ENCODE results near the gene C14orf180. TPM values are rescaled to one million over a fixed set of nuclear protein-coding genes. Genes with fewer than 3 reads are reported as not detected.

C14orf180 gene
- total and polyA plus RNA-seq, 10 of the 15 experiments (the other 5 are each of a cell fraction or from before 2014, with no cell fraction given), result not detected

DNA sequence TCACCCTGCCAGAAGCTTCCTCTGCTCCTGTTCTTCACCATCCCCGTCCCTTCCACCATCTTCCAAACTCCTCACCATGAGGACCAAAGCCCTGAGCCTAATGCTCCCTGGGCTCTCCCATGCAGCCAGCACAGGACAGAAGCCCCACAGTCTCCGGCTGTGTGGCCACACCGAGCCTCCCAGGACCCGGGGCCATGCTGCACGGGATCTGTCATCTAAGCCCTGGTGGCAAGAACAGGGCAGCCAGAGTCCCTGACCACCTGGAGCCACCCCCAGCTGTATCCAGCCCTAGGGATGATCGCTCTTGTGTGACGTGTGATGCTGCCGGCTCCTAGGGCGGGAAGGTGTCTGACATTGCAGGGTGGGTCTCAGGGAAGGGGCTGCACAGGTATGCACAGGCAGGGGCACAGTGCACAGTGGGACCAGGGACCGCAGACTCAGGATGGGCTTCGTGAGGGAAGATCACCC lies 16.9 kb downstream of the C14orf180 start (continued):
- TF ChIP-seq, protein P1, sequence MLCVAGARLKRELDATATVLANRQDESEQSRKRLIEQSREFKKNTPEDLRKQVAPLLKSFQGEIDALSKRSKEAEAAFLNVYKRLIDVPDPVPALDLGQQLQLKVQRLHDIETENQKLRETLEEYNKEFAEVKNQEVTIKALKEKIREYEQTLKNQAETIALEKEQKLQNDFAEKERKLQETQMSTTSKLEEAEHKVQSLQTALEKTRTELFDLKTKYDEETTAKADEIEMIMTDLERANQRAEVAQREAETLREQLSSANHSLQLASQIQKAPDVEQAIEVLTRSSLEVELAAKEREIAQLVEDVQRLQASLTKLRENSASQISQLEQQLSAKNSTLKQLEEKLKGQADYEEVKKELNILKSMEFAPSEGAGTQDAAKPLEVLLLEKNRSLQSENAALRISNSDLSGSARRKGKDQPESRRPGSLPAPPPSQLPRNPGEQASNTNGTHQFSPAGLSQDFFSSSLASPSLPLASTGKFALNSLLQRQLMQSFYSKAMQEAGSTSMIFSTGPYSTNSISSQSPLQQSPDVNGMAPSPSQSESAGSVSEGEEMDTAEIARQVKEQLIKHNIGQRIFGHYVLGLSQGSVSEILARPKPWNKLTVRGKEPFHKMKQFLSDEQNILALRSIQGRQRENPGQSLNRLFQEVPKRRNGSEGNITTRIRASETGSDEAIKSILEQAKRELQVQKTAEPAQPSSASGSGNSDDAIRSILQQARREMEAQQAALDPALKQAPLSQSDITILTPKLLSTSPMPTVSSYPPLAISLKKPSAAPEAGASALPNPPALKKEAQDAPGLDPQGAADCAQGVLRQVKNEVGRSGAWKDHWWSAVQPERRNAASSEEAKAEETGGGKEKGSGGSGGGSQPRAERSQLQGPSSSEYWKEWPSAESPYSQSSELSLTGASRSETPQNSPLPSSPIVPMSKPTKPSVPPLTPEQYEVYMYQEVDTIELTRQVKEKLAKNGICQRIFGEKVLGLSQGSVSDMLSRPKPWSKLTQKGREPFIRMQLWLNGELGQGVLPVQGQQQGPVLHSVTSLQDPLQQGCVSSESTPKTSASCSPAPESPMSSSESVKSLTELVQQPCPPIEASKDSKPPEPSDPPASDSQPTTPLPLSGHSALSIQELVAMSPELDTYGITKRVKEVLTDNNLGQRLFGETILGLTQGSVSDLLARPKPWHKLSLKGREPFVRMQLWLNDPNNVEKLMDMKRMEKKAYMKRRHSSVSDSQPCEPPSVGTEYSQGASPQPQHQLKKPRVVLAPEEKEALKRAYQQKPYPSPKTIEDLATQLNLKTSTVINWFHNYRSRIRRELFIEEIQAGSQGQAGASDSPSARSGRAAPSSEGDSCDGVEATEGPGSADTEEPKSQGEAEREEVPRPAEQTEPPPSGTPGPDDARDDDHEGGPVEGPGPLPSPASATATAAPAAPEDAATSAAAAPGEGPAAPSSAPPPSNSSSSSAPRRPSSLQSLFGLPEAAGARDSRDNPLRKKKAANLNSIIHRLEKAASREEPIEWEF (IDR thresholded peaks at IDR 0.05; ENCODE audit: insufficient replicate concordance, low read depth, low read length), result no peak
- TF ChIP-seq, protein P2, sequence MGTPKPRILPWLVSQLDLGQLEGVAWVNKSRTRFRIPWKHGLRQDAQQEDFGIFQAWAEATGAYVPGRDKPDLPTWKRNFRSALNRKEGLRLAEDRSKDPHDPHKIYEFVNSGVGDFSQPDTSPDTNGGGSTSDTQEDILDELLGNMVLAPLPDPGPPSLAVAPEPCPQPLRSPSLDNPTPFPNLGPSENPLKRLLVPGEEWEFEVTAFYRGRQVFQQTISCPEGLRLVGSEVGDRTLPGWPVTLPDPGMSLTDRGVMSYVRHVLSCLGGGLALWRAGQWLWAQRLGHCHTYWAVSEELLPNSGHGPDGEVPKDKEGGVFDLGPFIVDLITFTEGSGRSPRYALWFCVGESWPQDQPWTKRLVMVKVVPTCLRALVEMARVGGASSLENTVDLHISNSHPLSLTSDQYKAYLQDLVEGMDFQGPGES (IDR thresholded peaks at IDR 0.05), result no peak

DNA sequence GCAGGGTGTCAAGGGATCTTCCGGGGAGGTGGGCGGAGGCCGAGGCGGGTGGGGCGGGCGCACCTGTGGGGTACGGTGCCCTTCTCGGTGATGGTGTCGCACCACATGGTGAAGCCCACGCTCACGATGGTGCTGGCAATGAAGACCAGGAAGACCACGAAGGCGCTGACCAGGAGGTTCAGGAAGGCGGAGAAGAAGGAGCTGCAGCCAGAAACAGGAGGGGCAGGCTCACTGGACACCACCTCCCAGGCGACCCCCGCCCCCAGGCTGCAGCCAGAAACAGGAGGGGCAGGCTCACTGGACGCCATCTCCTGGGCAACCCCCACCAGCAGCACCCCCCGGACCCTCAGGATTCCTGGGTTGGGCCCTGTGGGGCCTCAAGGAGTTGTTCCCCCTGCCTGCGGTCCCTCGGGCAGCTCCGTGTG lies 17.4 kb downstream of the C14orf180 start:
- Histone ChIP-seq H3K4me3 (no peak overlapping the region), H3K36me3 (ENCODE audit: control insufficient read depth in 2 of 2, insufficient read depth in 2 of 2, low read length in 1 of 2) (no peaks in the 10 kb centered on the region), H3K4me1 (ENCODE audit: control insufficient read depth, insufficient read depth, low read length) (no peaks in the 10 kb centered on the region), H3K27ac (ENCODE audit: control insufficient read depth, insufficient read depth) (no peak overlapping the region), H3K4me2 (ENCODE audit: control insufficient read depth, insufficient read depth) (no peak overlapping the region), H3K9me3 (replicated peaks; ENCODE audit: control insufficient read depth, insufficient read depth, low read length) (no peaks in the 10 kb centered on the region), H3K79me2 (ENCODE audit: control insufficient read depth, insufficient read depth, low read length) (no peaks in the 10 kb centered on the region), H3K27me3 (replicated peaks in 1 of 2; ENCODE audit: control insufficient read depth in 2 of 2, insufficient read depth in 2 of 2, low read length in 1 of 2) (no peaks in the 10 kb centered on the region; a peak in 1 of 4 replicates), H3K9ac (ENCODE audit: control insufficient read depth, insufficient read depth, low read length) (no peak overlapping the region), H4K20me1 (ENCODE audit: control insufficient read depth, insufficient read depth) (no peaks in the 10 kb centered on the region), H2AFZ (ENCODE audit: control insufficient read depth, low read depth, low read length) (no peak overlapping the region)
- BruUV-seq (replicated peaks), result no TSS peak
- TF ChIP-seq MEF2A (IDR thresholded peaks at IDR 0.05; ENCODE audit: insufficient read depth, low read depth, low read length) (no peak), ZZZ3 (IDR thresholded peaks at IDR 0.05; ENCODE audit: control insufficient read depth, insufficient read length, low read depth) (no peak)
- TF ChIP-seq, protein P3, sequence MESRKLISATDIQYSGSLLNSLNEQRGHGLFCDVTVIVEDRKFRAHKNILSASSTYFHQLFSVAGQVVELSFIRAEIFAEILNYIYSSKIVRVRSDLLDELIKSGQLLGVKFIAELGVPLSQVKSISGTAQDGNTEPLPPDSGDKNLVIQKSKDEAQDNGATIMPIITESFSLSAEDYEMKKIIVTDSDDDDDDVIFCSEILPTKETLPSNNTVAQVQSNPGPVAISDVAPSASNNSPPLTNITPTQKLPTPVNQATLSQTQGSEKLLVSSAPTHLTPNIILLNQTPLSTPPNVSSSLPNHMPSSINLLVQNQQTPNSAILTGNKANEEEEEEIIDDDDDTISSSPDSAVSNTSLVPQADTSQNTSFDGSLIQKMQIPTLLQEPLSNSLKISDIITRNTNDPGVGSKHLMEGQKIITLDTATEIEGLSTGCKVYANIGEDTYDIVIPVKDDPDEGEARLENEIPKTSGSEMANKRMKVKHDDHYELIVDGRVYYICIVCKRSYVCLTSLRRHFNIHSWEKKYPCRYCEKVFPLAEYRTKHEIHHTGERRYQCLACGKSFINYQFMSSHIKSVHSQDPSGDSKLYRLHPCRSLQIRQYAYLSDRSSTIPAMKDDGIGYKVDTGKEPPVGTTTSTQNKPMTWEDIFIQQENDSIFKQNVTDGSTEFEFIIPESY (IDR thresholded peaks at IDR 0.05), result no peak
- ChIA-PET SMC1A (ENCODE audit: uncharacterized antibody, unreplicated experiment) (no interaction called here), CTCF (no interaction called here), RAD21 (ENCODE audit: unreplicated experiment) (no interaction called here), POLR2A (no interaction called here)
- WGBS (ENCODE audit: insufficient coverage, insufficient replicate concordance, low lambda C conversion rate, missing lambda C conversion rate), result 32% methylated on average over 16 of the region's 21 CpGs
- intact Hi-C loops (cut with micrococcal nuclease; ENCODE audit: unreplicated experiment), result no loop called here
- in situ Hi-C loops (cut with MboI), result no loop called here
- no peak for ATAC-seq
- DNase-seq (ENCODE audit: low read depth, low spot score), result no peak
- no peak for FAIRE-seq

Data from GM12878 (cell line).